MM.1S (cell line): ENCODE results near the gene MYL6B.

Experiments
- DNase-seq: peaks from one replicate; pipeline ENCODE4 v3.0.0-alpha.2; 2015
- H2AFZ ChIP-seq: fragments of 300-600 bp; sonication (generic); 2 replicates; pipeline ENCODE4 v1.6.0; 2016; ENCODE audit warnings: antibody characterized with exemption, low read length
- H3F3A ChIP-seq: fragments of 300-600 bp; sonication (generic); 2 replicates; pipeline ENCODE4 v1.6.1; 2016; ENCODE audit warnings: mild to moderate bottlenecking, antibody characterized with exemption, low read length, moderate library complexity, mixed read lengths; ENCODE audit not compliant: insufficient read depth
- H3K27ac ChIP-seq: fragments of 300-600 bp; sonication (generic); 2 replicates; pipeline ENCODE4 v1.5.1; 2016; ENCODE audit warnings: mild to moderate bottlenecking, low read length
- H3K27me3 ChIP-seq: fragments of 300-600 bp; sonication (generic); replicated peaks from 2 replicates; pipeline ENCODE4 v1.6.0; 2016; ENCODE audit warnings: low read length; ENCODE audit not compliant: insufficient read depth
- H3K36me3 ChIP-seq: fragments of 300-600 bp; sonication (generic); replicated peaks from 2 replicates; pipeline ENCODE4 v1.6.1; 2016; ENCODE audit warnings: mild to moderate bottlenecking, low read length, mixed read lengths; ENCODE audit not compliant: insufficient read depth
- H3K4me1 ChIP-seq: fragments of 300-600 bp; sonication (generic); 2 replicates; pipeline ENCODE4 v1.6.1; 2016; ENCODE audit warnings: low read length, mixed read lengths
- H3K4me2 ChIP-seq: fragments of 300-600 bp; sonication (generic); 2 replicates; pipeline ENCODE4 v1.6.0; 2016; ENCODE audit warnings: low read depth, low read length
- H3K4me3 ChIP-seq: fragments of 300-600 bp; sonication (generic); 2 replicates; pipeline ENCODE4 v1.5.1; 2016; ENCODE audit warnings: low read length, mixed read lengths
- H3K79me2 ChIP-seq: fragments of 300-600 bp; sonication (generic); 2 replicates; pipeline ENCODE4 v1.6.1; 2016; ENCODE audit warnings: mixed run types, low read length, mixed read lengths
- H3K9ac ChIP-seq: fragments of 300-600 bp; sonication (generic); 2 replicates; pipeline ENCODE4 v1.6.1; 2016; ENCODE audit warnings: low read length, mixed read lengths
- H3K9me2 ChIP-seq: fragments of 300-600 bp; sonication (generic); replicated peaks from 2 replicates; pipeline ENCODE4 v1.6.1; 2016; ENCODE audit warnings: mild to moderate bottlenecking, low read length, mixed read lengths; ENCODE audit not compliant: insufficient read depth
- H3K9me3 ChIP-seq: fragments of 300-600 bp; sonication (generic); replicated peaks from 2 replicates; pipeline ENCODE4 v1.6.1; 2016; ENCODE audit warnings: mild to moderate bottlenecking, low read length, mixed read lengths; ENCODE audit not compliant: insufficient read depth
- H4K20me1 ChIP-seq: fragments of 300-600 bp; sonication (generic); 2 replicates; pipeline ENCODE4 v1.6.1; 2016; ENCODE audit warnings: mild to moderate bottlenecking, low read length, moderate library complexity, mixed read lengths; ENCODE audit not compliant: insufficient read depth
- CTCF ChIP-seq: fragments of 300-600 bp; sonication (generic); IDR thresholded peaks from 2 replicates; pipeline ENCODE4 v1.5.1; 2016; ENCODE audit warnings: antibody characterized with exemption, low read length, mixed read lengths
- EZH2 ChIP-seq: fragments of 300-600 bp; sonication (generic); optimal IDR thresholded peaks from 2 replicates; pipeline ENCODE3; 2017; ENCODE audit warnings: low read depth, mild to moderate bottlenecking, antibody characterized with exemption, low read length, mixed read lengths
- EZH2phosphoT487 ChIP-seq: fragments of 300-600 bp; sonication (generic); IDR thresholded peaks from 2 replicates; pipeline ENCODE4 v1.6.1; 2018; ENCODE audit warnings: antibody characterized with exemption, low read length

The MYL6B gene

GRCh38 chr12:56153678-56154065 is 1.3 kb downstream of the MYL6B start:
- Histone ChIP-seq H3K36me3 (no peaks in the 10 kb centered on the region), H3K4me3 (no peak overlapping the region), H3K4me1 (peaks cover 17% of the 10 kb centered on the region), H3K4me2 (peak overlapping the region; percentile 97), H3K27me3 (no peaks in the 10 kb centered on the region), H3K27ac (no peak overlapping the region), H3K9me2 (no peaks in the 10 kb centered on the region), H3K9ac (peak overlapping the region; percentile 81; the same call in 1 of the 2 replicates), H3K9me3 (no peaks in the 10 kb centered on the region), H4K20me1 (no peaks in the 10 kb centered on the region), H3K79me2 (peaks cover 21% of the 10 kb centered on the region), H3F3A (peaks cover 27% of the 10 kb centered on the region), H2AFZ (no peak overlapping the region)
- no peak for TF ChIP-seq EZH2phosphoT487
- TF ChIP-seq CTCF = no peak
- no peak for TF ChIP-seq EZH2
- no peak for DNase-seq

GRCh38 chr12:56154246-56154771 is 1.9 kb downstream of the MYL6B start:
- DNase-seq = no peak
- H2AFZ ChIP-seq = no peak overlapping the region
- H3K4me3 ChIP-seq = no peak overlapping the region

GRCh38 chr12:56154818-56155217 is 2.4 kb downstream of the MYL6B start:
- Histone ChIP-seq H3K9me3 (no peaks in the 10 kb centered on the region), H3K9ac (no peak overlapping the region), H3K4me3 (no peak overlapping the region), H3K27me3 (no peaks in the 10 kb centered on the region), H3K27ac (no peak overlapping the region), H3F3A (peaks cover 31% of the 10 kb centered on the region), H3K9me2 (no peaks in the 10 kb centered on the region), H3K36me3 (no peaks in the 10 kb centered on the region; the same call in 1 of the 2 replicates), H3K4me1 (peaks cover 20% of the 10 kb centered on the region), H3K4me2 (no peak overlapping the region), H2AFZ (no peak overlapping the region), H3K79me2 (peaks cover 32% of the 10 kb centered on the region), H4K20me1 (no peaks in the 10 kb centered on the region)
- no peak for DNase-seq
- TF ChIP-seq EZH2 (no peak), EZH2phosphoT487 (no peak), CTCF (no peak)

More at GRCh38 chr12:56154246-56154771, 1.9 kb downstream of the MYL6B start:
- Histone ChIP-seq H3K36me3 (no peaks in the 10 kb centered on the region), H3K9me3 (no peaks in the 10 kb centered on the region), H3K4me2 (no peak overlapping the region), H3K27ac (no peak overlapping the region), H3K4me1 (peaks cover 17% of the 10 kb centered on the region), H3K27me3 (no peaks in the 10 kb centered on the region), H4K20me1 (no peaks in the 10 kb centered on the region), H3F3A (peaks cover 29% of the 10 kb centered on the region), H3K9ac (no peak overlapping the region), H3K79me2 (peaks cover 27% of the 10 kb centered on the region), H3K9me2 (no peaks in the 10 kb centered on the region)
- TF ChIP-seq CTCF (no peak), EZH2phosphoT487 (no peak), EZH2 (no peak)
